Smooth muscle cell of the umbilical artery (primary cell): ENCODE results near the gene SHCBP1L. TPM values are rescaled to one million over a fixed set of nuclear protein-coding genes. Genes with fewer than 3 reads are reported as not detected.

ENCODE experiments used
- total RNA-seq: library from RNA; depleted of rRNA; stranded (reverse); fragments of >200 nt; gene quantifications from 2 replicates; pipeline ENCODE4 v1.2.3, GENCODE V29; 2014

Gene SHCBP1L
- total RNA-seq, result not detected in 2 replicates

GRCh38 chr1:182952677-182953444 is at the start of gene SHCBP1L:
Gene SHCBP1L (minus strand): TSS chr1:182953166. CDS start chr1:182953133, 33 bp downstream.

Other genes with a start within 250 kb of the SHCBP1L start
- gene NPL, start 163.4 kb downstream of the SHCBP1L start, total RNA-seq, result 1.2 and 1.5 TPM in 2 replicates
- gene DHX9, start 113.8 kb downstream of the SHCBP1L start, total RNA-seq, result 126 and 174 TPM in 2 replicates
- 959 and 1,206 TPM in 2 replicates for gene LAMC1, start 70.3 kb upstream of the SHCBP1L start, total RNA-seq
- 203 and 594 TPM in 2 replicates for gene LAMC2, start 233.1 kb upstream of the SHCBP1L start, total RNA-seq